ENCODE measurements around the gene PKIB.

Gene PKIB

GRCh38 chr6:122736163-122736562 lies 126.0 kb downstream of the PKIB start:
- ATAC-seq: no peak
- TF ChIP-seq, protein P1, sequence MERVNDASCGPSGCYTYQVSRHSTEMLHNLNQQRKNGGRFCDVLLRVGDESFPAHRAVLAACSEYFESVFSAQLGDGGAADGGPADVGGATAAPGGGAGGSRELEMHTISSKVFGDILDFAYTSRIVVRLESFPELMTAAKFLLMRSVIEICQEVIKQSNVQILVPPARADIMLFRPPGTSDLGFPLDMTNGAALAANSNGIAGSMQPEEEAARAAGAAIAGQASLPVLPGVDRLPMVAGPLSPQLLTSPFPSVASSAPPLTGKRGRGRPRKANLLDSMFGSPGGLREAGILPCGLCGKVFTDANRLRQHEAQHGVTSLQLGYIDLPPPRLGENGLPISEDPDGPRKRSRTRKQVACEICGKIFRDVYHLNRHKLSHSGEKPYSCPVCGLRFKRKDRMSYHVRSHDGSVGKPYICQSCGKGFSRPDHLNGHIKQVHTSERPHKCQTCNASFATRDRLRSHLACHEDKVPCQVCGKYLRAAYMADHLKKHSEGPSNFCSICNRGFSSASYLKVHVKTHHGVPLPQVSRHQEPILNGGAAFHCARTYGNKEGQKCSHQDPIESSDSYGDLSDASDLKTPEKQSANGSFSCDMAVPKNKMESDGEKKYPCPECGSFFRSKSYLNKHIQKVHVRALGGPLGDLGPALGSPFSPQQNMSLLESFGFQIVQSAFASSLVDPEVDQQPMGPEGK (CRISPR knock-in tag; IDR thresholded peaks at IDR 0.05; ENCODE audit: borderline replicate concordance): no peak
- no peak for TF ChIP-seq OSR1 (CRISPR knock-in tag; IDR thresholded peaks at IDR 0.05)
- no peak for TF ChIP-seq ZNF8 (CRISPR knock-in tag; IDR thresholded peaks at IDR 0.05)
- no peak for TF ChIP-seq ESRRG (CRISPR knock-in tag; IDR thresholded peaks at IDR 0.05)
- TF ChIP-seq CREB5 (CRISPR knock-in tag; IDR thresholded peaks at IDR 0.05; ENCODE audit: low read depth): no peak
- TF ChIP-seq ZFP30 (CRISPR knock-in tag; IDR thresholded peaks at IDR 0.05): no peak
- no peak for TF ChIP-seq TOX (CRISPR knock-in tag; IDR thresholded peaks at IDR 0.05; ENCODE audit: borderline replicate concordance)
- TF ChIP-seq ARNTL (CRISPR knock-in tag; IDR thresholded peaks at IDR 0.05; ENCODE audit: borderline replicate concordance, low read depth): no peak
- no peak for TF ChIP-seq ZNF70 (CRISPR knock-in tag; IDR thresholded peaks at IDR 0.05)
- TF ChIP-seq ISL1 (CRISPR knock-in tag; IDR thresholded peaks at IDR 0.05): no peak
- no peak for TF ChIP-seq BACH2 (CRISPR knock-in tag; IDR thresholded peaks at IDR 0.05; ENCODE audit: borderline replicate concordance)
- TF ChIP-seq ZNF565 (CRISPR knock-in tag; conservative IDR thresholded peaks at IDR 0.05; ENCODE audit: low read depth): no peak
- no peak for TF ChIP-seq TSHZ2 (CRISPR knock-in tag; IDR thresholded peaks at IDR 0.05)
- TF ChIP-seq TCF4 (CRISPR knock-in tag; IDR thresholded peaks at IDR 0.05; ENCODE audit: borderline replicate concordance): no peak
- no peak for TF ChIP-seq CSDC2 (CRISPR knock-in tag; IDR thresholded peaks at IDR 0.05)
- TF ChIP-seq CSRNP3 (CRISPR knock-in tag; IDR thresholded peaks at IDR 0.05): no peak
- TF ChIP-seq SNAI2 (CRISPR knock-in tag; IDR thresholded peaks at IDR 0.05): no peak
- no peak for TF ChIP-seq GLIS3 (CRISPR knock-in tag; IDR thresholded peaks at IDR 0.05)
- no peak for TF ChIP-seq ZC3H10 (CRISPR knock-in tag; IDR thresholded peaks at IDR 0.05)

GRCh38 chr6:122736616-122737015 lies 126.4 kb downstream of the PKIB start:
- no peak for ATAC-seq
- TF ChIP-seq OSR1 (CRISPR knock-in tag; IDR thresholded peaks at IDR 0.05) (no peak), CSRNP3 (CRISPR knock-in tag; IDR thresholded peaks at IDR 0.05) (no peak), GLIS3 (CRISPR knock-in tag; IDR thresholded peaks at IDR 0.05) (no peak), ZNF8 (CRISPR knock-in tag; IDR thresholded peaks at IDR 0.05) (no peak), BACH2 (CRISPR knock-in tag; IDR thresholded peaks at IDR 0.05; ENCODE audit: borderline replicate concordance) (no peak), ZFP30 (CRISPR knock-in tag; IDR thresholded peaks at IDR 0.05) (no peak), TCF4 (CRISPR knock-in tag; IDR thresholded peaks at IDR 0.05; ENCODE audit: borderline replicate concordance) (no peak), ZFP3 (CRISPR knock-in tag; IDR thresholded peaks at IDR 0.05) (no peak), TSHZ2 (CRISPR knock-in tag; IDR thresholded peaks at IDR 0.05) (no peak), ZNF565 (CRISPR knock-in tag; conservative IDR thresholded peaks at IDR 0.05; ENCODE audit: low read depth) (no peak)
- TF ChIP-seq, protein P1 (CRISPR knock-in tag; IDR thresholded peaks at IDR 0.05; ENCODE audit: borderline replicate concordance): no peak
